ENCODE measurements around the gene SMG9.

GRCh38 chr19:43723588-43723987 lies 31.2 kb downstream of the SMG9 start:
- TF ChIP-seq CTCF (IDR thresholded peaks at IDR 0.05) (no peak), POLR2AphosphoS5 (IDR thresholded peaks at IDR 0.05) (no peak), POLR2A (IDR thresholded peaks at IDR 0.05) (no peak)

Data from breast epithelium (tissue), 3 donors.